Keratinocyte (primary cell): ENCODE data around the gene RFC2. TPM values are rescaled to one million over a fixed set of nuclear protein-coding genes. Genes with fewer than 3 reads are reported as not detected.

Experiments used
- DNase-seq: peaks from one replicate; pipeline ENCODE4 v3.0.0-alpha.2; 2011; ENCODE audit warnings: low read depth, missing footprints, low spot score
- FAIRE-seq: peaks from 2 replicates; lab custom pipeline; 2011; peaks lifted over from hg19 to GRCh38; lab: Jason Lieb, UNC
- H2AFZ ChIP-seq: 2 replicates; pipeline ENCODE4 v1.6.0; 2012; ENCODE audit warnings: low read length, control low read depth, inconsistent platforms; ENCODE audit not compliant: control insufficient read depth
- H3K27ac ChIP-seq: 2 replicates; pipeline ENCODE4 v1.5.1; 2011; ENCODE audit warnings: low read length; ENCODE audit not compliant: control insufficient read depth, insufficient read depth
- H3K27me3 ChIP-seq: 3 replicates; pipeline ENCODE4 v1.6.0; 2011; ENCODE audit warnings: low read length; ENCODE audit not compliant: control insufficient read depth, insufficient read depth; ENCODE audit errors: extremely low read depth
- H3K36me3 ChIP-seq, 2 experiments: 2 replicates in 1 of 2; 3 replicates in 1 of 2; pipeline ENCODE4 v1.5.1; 2011; ENCODE audit warnings: low read length in 2 of 2, mild to moderate bottlenecking in 1 of 2; ENCODE audit not compliant: control insufficient read depth in 2 of 2, insufficient read depth in 2 of 2; ENCODE audit errors: extremely low read depth in 1 of 2
- H3K4me1 ChIP-seq: 3 replicates; pipeline ENCODE4 v1.5.1; 2011; ENCODE audit warnings: low read length; ENCODE audit not compliant: control insufficient read depth, insufficient read depth; ENCODE audit errors: extremely low read depth
- H3K4me2 ChIP-seq: 3 replicates; pipeline ENCODE4 v1.6.0; 2011; ENCODE audit warnings: low read depth, low read length; ENCODE audit not compliant: control insufficient read depth, insufficient read depth; ENCODE audit errors: extremely low read depth
- H3K4me3 ChIP-seq, 3 experiments: fragments of 200-600 bp in 1 of 3; sonication (generic) in 1 of 3; 2 replicates in 2 of 3; 3 replicates in 1 of 3; pipeline ENCODE4 v1.5.1; 2011 to 2016; ENCODE audit warnings: low read length in 3 of 3, mild to moderate bottlenecking in 3 of 3, control low read depth in 2 of 3, inconsistent platforms in 1 of 3, low read depth in 1 of 3, mixed read lengths in 1 of 3, mixed run types in 1 of 3, moderate library complexity in 1 of 3; ENCODE audit not compliant: control insufficient read depth in 2 of 3, insufficient read depth in 2 of 3; ENCODE audit errors: extremely low read depth in 1 of 3
- H3K79me2 ChIP-seq: 2 replicates; pipeline ENCODE4 v1.6.0; 2012; ENCODE audit warnings: low read length; ENCODE audit not compliant: control insufficient read depth, insufficient read depth
- H3K9ac ChIP-seq: 3 replicates; pipeline ENCODE4 v1.6.0; 2011; ENCODE audit warnings: low read length; ENCODE audit not compliant: control insufficient read depth, insufficient read depth; ENCODE audit errors: extremely low read depth
- H3K9me1 ChIP-seq: 3 replicates; pipeline ENCODE4 v1.6.0; 2011; ENCODE audit warnings: low read length; ENCODE audit not compliant: control insufficient read depth, insufficient read depth; ENCODE audit errors: extremely low read depth
- H3K9me3 ChIP-seq: 2 replicates; pipeline ENCODE4 v1.5.1; 2012; ENCODE audit warnings: low read depth, low read length; ENCODE audit not compliant: control insufficient read depth
- H4K20me1 ChIP-seq: 3 replicates; pipeline ENCODE4 v1.6.0; 2011; ENCODE audit warnings: low read length; ENCODE audit not compliant: control insufficient read depth, insufficient read depth; ENCODE audit errors: extremely low read depth
- EZH2 ChIP-seq: IDR thresholded peaks from one replicate; pipeline ENCODE4 v1.6.1; 2012; ENCODE audit warnings: inconsistent platforms, mild to moderate bottlenecking, low read length, moderate library complexity
- dilution Hi-C: fragments of 300-500 bp; cut with MboI; formaldehyde crosslinking; loops from one replicate; pipeline ENCODE4 v1.7.0; 2020; ENCODE audit warnings: low sequenced_read_pairs; ENCODE audit not compliant: extremely low pct_ligation_motif_present
- polyA plus RNA-seq, 5 experiments: library from polyadenylated mRNA; depleted of rRNA in 3 of 5; stranded (reverse) in 3 of 5; stranded (forward) in 1 of 5; unstranded in 1 of 5; fragments of >200 nt; gene quantifications; 1 replicate in 1 of 5; 2 replicates in 3 of 5; 3 replicates in 1 of 5; pipeline versions ENCODE4 v1.2.1 to v1.2.3, GENCODE V29; 2011 to 2012; ENCODE audit warnings: missing spikeins in 2 of 5, low read depth in 1 of 5, low replicate concordance in 1 of 5
- TF ChIP-seq, protein P1 (sequence below), 3 experiments: IDR thresholded peaks in 1 of 3; conservative IDR thresholded peaks in 1 of 3; optimal IDR thresholded peaks in 1 of 3; 2 replicates in 2 of 3; 3 replicates in 1 of 3; pipeline versions ENCODE3 to v1.5.1; 2011; ENCODE audit warnings: low read length in 3 of 3, mild to moderate bottlenecking in 3 of 3, moderate library complexity in 2 of 3, control low read depth in 1 of 3, inconsistent platforms in 1 of 3; ENCODE audit not compliant: insufficient read depth in 2 of 3; ENCODE audit errors: extremely low read depth in 1 of 3

RFC2 gene
- polyA plus RNA-seq, 1 donor (not counting 4 experiments of a cell fraction or from before 2014, with no cell fraction given): 24.7 TPM

GRCh38 chr7:74266191-74266963, 12.2 kb upstream of the RFC2 start:
- Histone ChIP-seq H3K4me2 (no peak overlapping the region), H3K4me3 (no peak overlapping the region), H3K9me3 (no peaks in the 10 kb centered on the region), H2AFZ (no peak overlapping the region), H3K27me3 (no peaks in the 10 kb centered on the region), H3K9ac (no peak overlapping the region), H3K79me2 (no peaks in the 10 kb centered on the region), H3K36me3 (no peaks in the 10 kb centered on the region), H4K20me1 (no peaks in the 10 kb centered on the region), H3K4me1 (peaks cover 13% of the 10 kb centered on the region), H3K9me1 (no peaks in the 10 kb centered on the region), H3K27ac (no peak overlapping the region)
- TF ChIP-seq, protein P1, sequence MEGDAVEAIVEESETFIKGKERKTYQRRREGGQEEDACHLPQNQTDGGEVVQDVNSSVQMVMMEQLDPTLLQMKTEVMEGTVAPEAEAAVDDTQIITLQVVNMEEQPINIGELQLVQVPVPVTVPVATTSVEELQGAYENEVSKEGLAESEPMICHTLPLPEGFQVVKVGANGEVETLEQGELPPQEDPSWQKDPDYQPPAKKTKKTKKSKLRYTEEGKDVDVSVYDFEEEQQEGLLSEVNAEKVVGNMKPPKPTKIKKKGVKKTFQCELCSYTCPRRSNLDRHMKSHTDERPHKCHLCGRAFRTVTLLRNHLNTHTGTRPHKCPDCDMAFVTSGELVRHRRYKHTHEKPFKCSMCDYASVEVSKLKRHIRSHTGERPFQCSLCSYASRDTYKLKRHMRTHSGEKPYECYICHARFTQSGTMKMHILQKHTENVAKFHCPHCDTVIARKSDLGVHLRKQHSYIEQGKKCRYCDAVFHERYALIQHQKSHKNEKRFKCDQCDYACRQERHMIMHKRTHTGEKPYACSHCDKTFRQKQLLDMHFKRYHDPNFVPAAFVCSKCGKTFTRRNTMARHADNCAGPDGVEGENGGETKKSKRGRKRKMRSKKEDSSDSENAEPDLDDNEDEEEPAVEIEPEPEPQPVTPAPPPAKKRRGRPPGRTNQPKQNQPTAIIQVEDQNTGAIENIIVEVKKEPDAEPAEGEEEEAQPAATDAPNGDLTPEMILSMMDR (optimal IDR thresholded peaks at IDR 0.05 in 1 of 3, IDR thresholded peaks at IDR 0.05 in 1 of 3, conservative IDR thresholded peaks at IDR 0.05 in 1 of 3; ENCODE audit: extremely low read depth in 1 of 3, insufficient read depth in 2 of 3, low read length in 3 of 3): no peak
- TF ChIP-seq EZH2: no peak
- DNase-seq (no peak), FAIRE-seq (no peak)
- dilution Hi-C loops: no loop called here

GRCh38 chr7:74263399-74264120, 9.4 kb upstream of the RFC2 start:
- H3K27ac ChIP-seq: no peak overlapping the region
- dilution Hi-C loops: no loop called here
- peaks cover 6% of the 10 kb centered on the region for H3K4me1 ChIP-seq
- H3K9me3 ChIP-seq: no peaks in the 10 kb centered on the region
- no peaks in the 10 kb centered on the region for H3K9me1 ChIP-seq
- no peaks in the 10 kb centered on the region for H3K36me3 ChIP-seq
- no peak overlapping the region for H3K9ac ChIP-seq
- no peaks in the 10 kb centered on the region for H3K27me3 ChIP-seq
- H3K4me3 ChIP-seq: no peak overlapping the region
- no peak for DNase-seq
- TF ChIP-seq EZH2: no peak
- TF ChIP-seq, protein P1 (optimal IDR thresholded peaks at IDR 0.05 in 1 of 3, IDR thresholded peaks at IDR 0.05 in 1 of 3, conservative IDR thresholded peaks at IDR 0.05 in 1 of 3; ENCODE audit: extremely low read depth in 1 of 3, insufficient read depth in 2 of 3, low read length in 3 of 3): no peak
- H2AFZ ChIP-seq: no peak overlapping the region
- no peak for FAIRE-seq
- no peak overlapping the region for H3K4me2 ChIP-seq
- no peaks in the 10 kb centered on the region for H4K20me1 ChIP-seq
- no peaks in the 10 kb centered on the region for H3K79me2 ChIP-seq
